ENCODE data around the gene HK2.

The HK2 gene

DNA sequence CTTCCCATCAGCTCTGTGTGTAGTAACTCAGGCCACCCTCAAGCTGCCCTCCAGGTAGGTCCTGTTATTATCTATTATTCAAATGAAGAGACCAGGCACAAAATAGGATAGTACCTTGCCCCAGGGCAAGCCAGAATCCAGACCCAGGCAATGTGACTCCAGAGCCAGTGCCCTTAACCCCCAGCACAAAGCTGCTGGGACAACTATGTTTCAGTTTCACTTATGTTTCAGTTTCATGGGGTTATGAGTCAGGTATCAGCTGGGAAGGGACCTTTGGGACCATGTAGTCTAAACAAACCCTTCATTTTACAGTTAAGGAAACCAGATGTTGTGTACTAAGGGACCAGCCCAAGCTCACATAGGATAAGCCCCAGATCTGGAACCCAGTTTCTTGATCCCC is 10.0 kb downstream of the HK2 start:
- H3K4me3 ChIP-seq (ENCODE audit: low read length in 2 of 2), result no peak overlapping the region
- H3K9ac ChIP-seq (ENCODE audit: low read depth, low read length, poor library complexity), result no peak overlapping the region
- no peaks in the 10 kb centered on the region for H3K27me3 ChIP-seq (ENCODE audit: control insufficient read depth in 3 of 3, insufficient read depth in 3 of 3, low read depth in 1 of 3, low read length in 3 of 3)
- H2BK15ac ChIP-seq (ENCODE audit: low read length), result no peak overlapping the region
- H3K18ac ChIP-seq (ENCODE audit: low read length), result no peak overlapping the region
- H2AFZ ChIP-seq (ENCODE audit: low read length), result no peak overlapping the region
- DNase-seq (ENCODE audit: low spot score), result no peak
- H2BK12ac ChIP-seq (ENCODE audit: low read length), result no peak overlapping the region
- H3K27ac ChIP-seq (replicated peaks; ENCODE audit: low read length), result no peak overlapping the region
- no peak overlapping the region for H4K91ac ChIP-seq (ENCODE audit: low read depth, low read length, poor library complexity)
- H2BK5ac ChIP-seq (ENCODE audit: low read length), result no peak overlapping the region
- H3K14ac ChIP-seq (ENCODE audit: low read length), result no peak overlapping the region
- H3K23ac ChIP-seq (ENCODE audit: low read depth, low read length, poor library complexity), result no peak overlapping the region
- no peak overlapping the region for H4K8ac ChIP-seq (ENCODE audit: low read depth, low read length)
- peaks cover 4 to 10% of the 10 kb centered on the region in 2 donors for H3K4me1 ChIP-seq (ENCODE audit: control insufficient read depth in 2 of 2, insufficient read depth in 1 of 2, low read depth in 1 of 2, low read length in 2 of 2)
- H3K79me1 ChIP-seq (ENCODE audit: low read depth, low read length), result peaks cover 8% of the 10 kb centered on the region
- no peaks in the 10 kb centered on the region for H3K9me3 ChIP-seq (replicated peaks in 1 of 2; ENCODE audit: control insufficient read depth in 2 of 2, insufficient read depth in 1 of 2, low read depth in 1 of 2, low read length in 2 of 2)
- H3K4me2 ChIP-seq (ENCODE audit: insufficient read depth, low read length, poor library complexity, severe bottlenecking), result no peak overlapping the region
- H3K36me3 ChIP-seq (replicated peaks in 1 of 2; ENCODE audit: control insufficient read depth in 2 of 2, insufficient read depth in 2 of 2, low read length in 2 of 2), result peaks cover 0 to 1% of the 10 kb centered on the region in 2 donors
- no peak overlapping the region for H3K4ac ChIP-seq (ENCODE audit: low read length)
- no peak overlapping the region for H2BK120ac ChIP-seq (ENCODE audit: low read depth, low read length)
- no peak overlapping the region for H2AK5ac ChIP-seq (ENCODE audit: low read depth, low read length)

GRCh38 chr2:74844752-74845151 is 10.8 kb downstream of the HK2 start:
- Histone ChIP-seq H4K91ac (ENCODE audit: low read depth, low read length, poor library complexity) (no peak overlapping the region), H2AK5ac (ENCODE audit: low read depth, low read length) (no peak overlapping the region), H3K4me2 (ENCODE audit: insufficient read depth, low read length, poor library complexity, severe bottlenecking) (no peak overlapping the region), H2AFZ (ENCODE audit: low read length) (no peak overlapping the region), H3K23ac (ENCODE audit: low read depth, low read length, poor library complexity) (no peak overlapping the region), H3K14ac (ENCODE audit: low read length) (no peak overlapping the region), H3K4me3 (ENCODE audit: low read length in 2 of 2) (no peak overlapping the region), H3K27me3 (ENCODE audit: control insufficient read depth in 3 of 3, insufficient read depth in 3 of 3, low read depth in 1 of 3, low read length in 3 of 3) (no peaks in the 10 kb centered on the region), H2BK12ac (ENCODE audit: low read length) (no peak overlapping the region), H3K9ac (ENCODE audit: low read depth, low read length, poor library complexity) (peak overlapping the region; percentile 7), H3K9me3 (replicated peaks in 1 of 2; ENCODE audit: control insufficient read depth in 2 of 2, insufficient read depth in 1 of 2, low read depth in 1 of 2, low read length in 2 of 2) (no peaks in the 10 kb centered on the region), H2BK15ac (ENCODE audit: low read length) (no peak overlapping the region), H3K36me3 (replicated peaks in 1 of 2; ENCODE audit: control insufficient read depth in 2 of 2, insufficient read depth in 2 of 2, low read length in 2 of 2) (peaks cover 0 to 1% of the 10 kb centered on the region in 2 donors), H3K4ac (ENCODE audit: low read length) (no peak overlapping the region), H3K27ac (replicated peaks; ENCODE audit: low read length) (no peak overlapping the region), H3K18ac (ENCODE audit: low read length) (no peak overlapping the region), H3K4me1 (ENCODE audit: control insufficient read depth in 2 of 2, insufficient read depth in 1 of 2, low read depth in 1 of 2, low read length in 2 of 2) (peaks cover 11 to 15% of the 10 kb centered on the region in 2 donors), H2BK120ac (ENCODE audit: low read depth, low read length) (no peak overlapping the region), H2BK5ac (ENCODE audit: low read length) (no peak overlapping the region), H4K8ac (ENCODE audit: low read depth, low read length) (no peak overlapping the region), H3K79me1 (ENCODE audit: low read depth, low read length) (peaks cover 8% of the 10 kb centered on the region)
- no peak for DNase-seq (ENCODE audit: low spot score)
- WGBS, 2 donors (ENCODE audit: extremely low coverage in 2 of 2, insufficient read length in 2 of 2, insufficient replicate concordance in 1 of 2), result no CpG with 5 or more reads among the region's 4 CpGs

DNA sequence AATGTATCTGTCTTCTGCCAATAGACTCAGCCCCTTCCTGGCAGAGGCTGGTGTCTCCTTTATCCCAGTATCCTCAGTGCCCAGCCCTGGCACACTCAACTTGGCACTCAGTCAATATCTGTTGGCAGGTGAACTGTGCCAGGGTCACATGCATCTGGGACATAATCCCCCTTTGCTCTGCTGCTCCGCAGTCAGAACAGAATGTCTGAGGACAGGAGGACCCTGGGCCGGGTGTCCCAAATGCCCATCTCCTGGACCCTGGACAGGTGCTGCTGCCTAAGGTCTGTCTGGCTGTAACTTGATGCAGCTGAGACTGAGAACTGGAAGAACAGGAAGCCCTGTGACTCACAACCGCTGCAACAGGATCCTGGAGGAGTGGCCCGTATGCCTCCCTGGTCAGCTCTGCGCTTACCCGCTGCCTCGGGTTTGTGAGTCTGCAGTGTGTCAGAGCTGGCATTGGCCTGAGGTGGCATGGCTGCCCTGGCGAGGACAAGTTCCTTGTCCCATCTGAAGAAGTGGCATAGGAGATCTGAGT is 11.4 kb downstream of the HK2 start:
- Histone ChIP-seq H2AFZ (ENCODE audit: low read length) (no peak overlapping the region), H3K4me2 (ENCODE audit: insufficient read depth, low read length, poor library complexity, severe bottlenecking) (no peak overlapping the region), H2BK15ac (ENCODE audit: low read length) (no peak overlapping the region), H3K9ac (ENCODE audit: low read depth, low read length, poor library complexity) (no peak overlapping the region), H2BK120ac (ENCODE audit: low read depth, low read length) (no peak overlapping the region), H4K91ac (ENCODE audit: low read depth, low read length, poor library complexity) (no peak overlapping the region), H3K4ac (ENCODE audit: low read length) (no peak overlapping the region), H3K23ac (ENCODE audit: low read depth, low read length, poor library complexity) (no peak overlapping the region), H3K18ac (ENCODE audit: low read length) (no peak overlapping the region), H3K27ac (replicated peaks; ENCODE audit: low read length) (no peak overlapping the region), H3K36me3 (replicated peaks in 1 of 2; ENCODE audit: control insufficient read depth in 2 of 2, insufficient read depth in 2 of 2, low read length in 2 of 2) (peaks cover 0 to 1% of the 10 kb centered on the region in 2 donors), H3K79me1 (ENCODE audit: low read depth, low read length) (peaks cover 10% of the 10 kb centered on the region), H3K4me3 (ENCODE audit: low read length in 2 of 2) (no peak overlapping the region), H3K9me3 (replicated peaks in 1 of 2; ENCODE audit: control insufficient read depth in 2 of 2, insufficient read depth in 1 of 2, low read depth in 1 of 2, low read length in 2 of 2) (no peaks in the 10 kb centered on the region), H2AK5ac (ENCODE audit: low read depth, low read length) (no peak overlapping the region), H2BK5ac (ENCODE audit: low read length) (no peak overlapping the region), H4K8ac (ENCODE audit: low read depth, low read length) (no peak overlapping the region), H3K4me1 (ENCODE audit: control insufficient read depth in 2 of 2, insufficient read depth in 1 of 2, low read depth in 1 of 2, low read length in 2 of 2) (peaks cover 11 to 15% of the 10 kb centered on the region in 2 donors), H2BK12ac (ENCODE audit: low read length) (no peak overlapping the region), H3K27me3 (ENCODE audit: control insufficient read depth in 3 of 3, insufficient read depth in 3 of 3, low read depth in 1 of 3, low read length in 3 of 3) (no peaks in the 10 kb centered on the region), H3K14ac (ENCODE audit: low read length) (no peak overlapping the region)
- no peak for DNase-seq (ENCODE audit: low spot score)
- WGBS, 2 donors (ENCODE audit: extremely low coverage in 2 of 2, insufficient read length in 2 of 2, insufficient replicate concordance in 1 of 2), result no CpG with 5 or more reads among the region's 8 CpGs

DNA sequence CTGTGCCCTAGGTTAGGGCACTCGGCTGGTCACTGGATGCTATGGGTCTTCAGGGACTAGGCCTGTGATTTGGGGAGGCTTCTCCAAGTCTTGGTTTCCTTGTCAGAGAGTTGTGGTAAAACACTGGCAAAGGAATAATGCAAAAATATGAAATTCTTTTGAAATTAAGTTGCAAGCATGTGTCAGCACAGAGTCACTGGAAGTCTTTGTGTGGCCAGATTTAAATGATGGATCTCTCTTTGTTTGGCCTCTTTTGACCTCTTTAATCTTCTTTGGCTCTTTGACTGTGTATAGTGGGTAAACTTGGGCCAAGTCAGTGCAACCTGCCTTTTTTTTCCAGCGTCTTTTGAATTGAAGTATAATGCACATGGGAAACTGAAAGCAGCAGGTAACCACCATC is 12.1 kb downstream of the HK2 start:
- WGBS, 2 donors (ENCODE audit: extremely low coverage in 2 of 2, insufficient read length in 2 of 2, insufficient replicate concordance in 1 of 2), result no CpG with 5 or more reads among the region's 2 CpGs
- Histone ChIP-seq H3K79me1 (ENCODE audit: low read depth, low read length) (peaks cover 10% of the 10 kb centered on the region), H3K14ac (ENCODE audit: low read length) (no peak overlapping the region), H3K27me3 (ENCODE audit: control insufficient read depth in 3 of 3, insufficient read depth in 3 of 3, low read depth in 1 of 3, low read length in 3 of 3) (no peaks in the 10 kb centered on the region), H3K23ac (ENCODE audit: low read depth, low read length, poor library complexity) (no peak overlapping the region), H3K27ac (replicated peaks; ENCODE audit: low read length) (no peak overlapping the region), H2AFZ (ENCODE audit: low read length) (no peak overlapping the region), H3K4ac (ENCODE audit: low read length) (no peak overlapping the region), H2BK15ac (ENCODE audit: low read length) (no peak overlapping the region), H3K18ac (ENCODE audit: low read length) (no peak overlapping the region), H3K4me1 (ENCODE audit: control insufficient read depth in 2 of 2, insufficient read depth in 1 of 2, low read depth in 1 of 2, low read length in 2 of 2) (peaks cover 11 to 15% of the 10 kb centered on the region in 2 donors), H2BK5ac (ENCODE audit: low read length) (no peak overlapping the region), H4K8ac (ENCODE audit: low read depth, low read length) (no peak overlapping the region), H3K4me3 (ENCODE audit: low read length in 2 of 2) (no peak overlapping the region), H3K9ac (ENCODE audit: low read depth, low read length, poor library complexity) (no peak overlapping the region), H2BK120ac (ENCODE audit: low read depth, low read length) (no peak overlapping the region), H3K4me2 (ENCODE audit: insufficient read depth, low read length, poor library complexity, severe bottlenecking) (no peak overlapping the region), H2BK12ac (ENCODE audit: low read length) (no peak overlapping the region), H3K36me3 (replicated peaks in 1 of 2; ENCODE audit: control insufficient read depth in 2 of 2, insufficient read depth in 2 of 2, low read length in 2 of 2) (peaks cover under 1 to 1% of the 10 kb centered on the region in 2 donors), H3K9me3 (replicated peaks in 1 of 2; ENCODE audit: control insufficient read depth in 2 of 2, insufficient read depth in 1 of 2, low read depth in 1 of 2, low read length in 2 of 2) (no peaks in the 10 kb centered on the region), H2AK5ac (ENCODE audit: low read depth, low read length) (no peak overlapping the region), H4K91ac (ENCODE audit: low read depth, low read length, poor library complexity) (no peak overlapping the region)
- no peak for DNase-seq (ENCODE audit: low spot score)
